Stomach (tissue), 4 donors: ENCODE measurements around the gene UNC79.

Source experiments
- POLR2AphosphoS5 ChIP-seq, 3 donors: sonication (generic); formaldehyde crosslinking; IDR thresholded peaks; one replicate each; pipeline ENCODE4 v1.6.1; 2016; ENCODE audit warnings: antibody characterized with exemption in 3 of 3
- TF ChIP-seq, protein P1 (sequence below), 7 experiments: fragments of 450-650 bp in 4 of 7; fragments of 200-600 bp in 3 of 7; sonication (generic) in 3 of 7; IDR thresholded peaks; one replicate each; pipeline ENCODE4 v1.5.1; 2016 to 2019; ENCODE audit warnings: antibody characterized with exemption in 7 of 7, control low read depth in 2 of 7, mild to moderate bottlenecking in 1 of 7

DNA sequence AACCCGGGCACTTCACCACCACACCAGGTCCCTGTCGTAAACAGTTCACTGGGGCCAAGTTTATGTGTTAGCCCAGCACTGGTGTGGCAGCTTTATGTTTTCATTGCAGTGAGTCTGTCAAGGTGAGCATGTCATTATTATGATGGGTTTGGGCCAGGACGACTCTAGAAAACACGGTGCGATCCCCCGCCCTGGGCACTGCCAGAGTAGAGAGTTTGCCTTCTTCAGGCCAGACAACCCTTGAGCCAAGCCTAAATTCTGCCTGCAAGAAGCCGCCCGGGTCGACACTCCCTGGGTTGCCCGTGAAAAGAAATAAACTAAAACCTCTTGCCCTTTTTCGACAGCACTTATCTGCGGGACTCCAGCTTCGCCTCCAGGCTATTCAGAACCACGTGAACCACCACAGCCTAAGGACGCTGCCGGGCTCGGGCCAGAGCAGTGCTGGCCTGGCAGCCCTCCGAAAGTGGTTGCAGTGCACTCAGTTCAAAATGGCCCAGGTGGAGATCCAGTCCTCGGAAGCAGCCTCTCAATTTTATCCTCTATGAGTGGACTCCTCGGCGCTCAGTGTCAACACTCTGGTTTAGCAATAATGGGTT lies 275.7 kb downstream of the UNC79 start:
- TF ChIP-seq, protein P1, sequence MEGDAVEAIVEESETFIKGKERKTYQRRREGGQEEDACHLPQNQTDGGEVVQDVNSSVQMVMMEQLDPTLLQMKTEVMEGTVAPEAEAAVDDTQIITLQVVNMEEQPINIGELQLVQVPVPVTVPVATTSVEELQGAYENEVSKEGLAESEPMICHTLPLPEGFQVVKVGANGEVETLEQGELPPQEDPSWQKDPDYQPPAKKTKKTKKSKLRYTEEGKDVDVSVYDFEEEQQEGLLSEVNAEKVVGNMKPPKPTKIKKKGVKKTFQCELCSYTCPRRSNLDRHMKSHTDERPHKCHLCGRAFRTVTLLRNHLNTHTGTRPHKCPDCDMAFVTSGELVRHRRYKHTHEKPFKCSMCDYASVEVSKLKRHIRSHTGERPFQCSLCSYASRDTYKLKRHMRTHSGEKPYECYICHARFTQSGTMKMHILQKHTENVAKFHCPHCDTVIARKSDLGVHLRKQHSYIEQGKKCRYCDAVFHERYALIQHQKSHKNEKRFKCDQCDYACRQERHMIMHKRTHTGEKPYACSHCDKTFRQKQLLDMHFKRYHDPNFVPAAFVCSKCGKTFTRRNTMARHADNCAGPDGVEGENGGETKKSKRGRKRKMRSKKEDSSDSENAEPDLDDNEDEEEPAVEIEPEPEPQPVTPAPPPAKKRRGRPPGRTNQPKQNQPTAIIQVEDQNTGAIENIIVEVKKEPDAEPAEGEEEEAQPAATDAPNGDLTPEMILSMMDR (IDR thresholded peaks at IDR 0.05), result no peak
- no peak for TF ChIP-seq POLR2AphosphoS5 (IDR thresholded peaks at IDR 0.05)
